ENCODE measurements around the gene GLRX.
"Not testable (repeated sequence)": the region's sequence is repeated elsewhere in the genome, so short reads cannot be mapped to it uniquely, and the experiment has no call there.

Gene GLRX

DNA sequence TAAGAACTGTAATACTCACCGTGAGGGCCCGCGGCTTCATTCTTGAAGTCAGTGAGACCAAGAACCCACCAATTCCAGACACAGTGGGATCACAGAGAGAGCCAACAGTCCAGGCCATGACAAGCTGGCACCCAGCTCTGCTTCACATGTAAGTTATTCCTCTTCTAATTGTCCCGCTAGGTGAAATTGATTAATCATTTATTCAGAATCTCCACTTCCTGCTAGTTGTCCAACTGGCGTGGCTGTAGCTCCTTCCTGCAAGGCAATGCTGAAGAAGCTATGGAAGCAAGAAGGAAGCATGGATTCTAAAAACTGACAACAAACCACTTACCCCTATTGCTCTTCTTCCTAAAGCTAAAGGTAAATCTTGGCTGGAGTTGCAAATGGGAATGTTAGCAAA, 30.0 kb upstream of the GLRX start:
- DNase-seq (ENCODE audit: low spot score) = no peak

- DNase-seq (ENCODE audit: low spot score) = not testable (repeated sequence)
Observed at GRCh38 chr5:95851141-95851540, 28.6 kb upstream of the GLRX start.

DNA sequence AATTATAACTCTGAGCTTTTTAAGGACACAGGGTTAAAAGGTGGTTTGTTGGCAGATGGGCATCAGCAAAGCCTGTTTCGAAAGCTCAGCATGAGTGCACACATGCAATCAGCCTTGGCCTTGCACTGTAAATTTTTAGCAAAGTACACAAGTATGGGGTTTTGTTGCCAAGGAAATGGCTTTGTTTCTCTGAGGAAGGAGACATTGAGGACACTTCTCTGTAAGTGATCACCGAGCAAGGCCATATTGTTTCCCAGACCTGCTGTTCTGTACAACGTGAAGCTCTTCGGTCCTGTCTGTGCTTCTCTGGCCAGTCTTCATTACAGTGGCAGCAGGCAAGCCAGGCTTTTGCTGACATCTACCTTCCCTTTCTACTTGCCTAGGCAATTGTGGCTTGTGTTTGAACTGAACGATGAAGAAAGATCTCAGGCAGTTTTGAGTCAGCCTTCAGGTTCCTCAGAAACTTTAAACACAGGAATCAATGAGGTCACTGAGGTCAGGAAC, 27.9 kb upstream of the GLRX start:
- DNase-seq (ENCODE audit: low spot score) = no peak

DNA sequence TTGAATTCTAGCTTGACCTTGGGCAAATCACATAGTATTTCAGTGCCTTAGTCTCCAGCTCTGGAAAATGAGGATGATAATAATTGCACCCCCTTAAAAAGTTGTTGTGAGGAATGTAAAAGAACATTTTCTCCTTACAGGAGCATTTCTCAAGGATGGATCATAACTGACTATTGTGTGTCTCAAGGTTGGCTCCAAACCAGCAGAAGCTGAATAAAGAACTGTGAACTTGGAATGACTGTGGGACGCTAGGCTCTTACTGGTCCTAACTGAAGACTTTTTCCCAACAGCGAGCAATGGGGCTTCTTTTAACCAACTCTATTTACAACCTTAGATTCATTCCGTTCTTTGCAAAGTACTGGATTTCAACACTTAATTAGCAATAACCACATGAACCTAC, 26.2 kb upstream of the GLRX start:
- DNase-seq (ENCODE audit: low spot score) = no peak

GRCh38 chr5:95847261-95847592, 24.7 kb upstream of the GLRX start:
- no peak for DNase-seq (ENCODE audit: low spot score)

DNA sequence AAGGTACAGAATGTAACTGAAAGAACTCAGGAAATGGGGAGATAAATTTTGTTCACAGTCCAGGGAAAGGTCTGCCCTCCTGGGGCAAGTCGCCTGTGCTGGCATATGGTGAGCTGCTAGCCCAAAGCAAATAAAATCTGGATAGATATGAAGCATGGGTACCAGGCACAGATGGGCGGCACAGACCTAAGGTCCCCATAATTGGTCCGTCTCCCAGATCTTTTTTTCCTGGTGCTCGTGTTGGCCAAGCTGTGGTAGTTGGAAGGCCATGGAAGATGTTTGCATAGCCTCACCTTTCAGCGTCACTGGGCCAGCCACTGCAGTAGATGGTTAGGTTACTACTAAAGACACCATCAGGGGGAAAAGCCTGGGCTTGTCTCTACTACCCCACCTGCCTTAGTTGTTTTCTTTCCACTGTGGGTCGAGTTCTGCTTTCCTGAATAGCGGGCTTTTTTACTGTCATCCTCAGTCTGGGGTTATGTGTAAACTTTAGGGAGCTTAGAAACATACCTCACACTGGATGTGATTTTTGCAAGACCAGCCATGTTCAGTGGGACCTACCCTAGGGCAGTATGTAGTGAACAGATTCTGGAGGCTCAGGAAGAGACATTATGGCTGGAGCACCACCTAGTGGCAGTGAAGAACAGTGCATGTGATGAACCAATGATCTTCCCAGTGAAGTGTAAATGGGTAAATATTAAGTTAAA, 24.2 kb upstream of the GLRX start:
- DNase-seq (ENCODE audit: low spot score) = peak; percentile 78

GRCh38 chr5:95845391-95845790, 22.9 kb upstream of the GLRX start:
- no peak for DNase-seq (ENCODE audit: low spot score)

- DNase-seq (ENCODE audit: low spot score) = no peak
Observed at GRCh38 chr5:95843733-95844223, 21.3 kb upstream of the GLRX start.

GRCh38 chr5:95842854-95843544, 20.5 kb upstream of the GLRX start:
- no peak for DNase-seq (ENCODE audit: low spot score)

GRCh38 chr5:95841914-95842812, 19.6 kb upstream of the GLRX start:
- DNase-seq (ENCODE audit: low spot score) = no peak

GRCh38 chr5:95840956-95841705, 18.6 kb upstream of the GLRX start:
- no peak for DNase-seq (ENCODE audit: low spot score)

- DNase-seq (ENCODE audit: low spot score) = no peak
Observed at GRCh38 chr5:95839658-95840057, 17.1 kb upstream of the GLRX start.

DNA sequence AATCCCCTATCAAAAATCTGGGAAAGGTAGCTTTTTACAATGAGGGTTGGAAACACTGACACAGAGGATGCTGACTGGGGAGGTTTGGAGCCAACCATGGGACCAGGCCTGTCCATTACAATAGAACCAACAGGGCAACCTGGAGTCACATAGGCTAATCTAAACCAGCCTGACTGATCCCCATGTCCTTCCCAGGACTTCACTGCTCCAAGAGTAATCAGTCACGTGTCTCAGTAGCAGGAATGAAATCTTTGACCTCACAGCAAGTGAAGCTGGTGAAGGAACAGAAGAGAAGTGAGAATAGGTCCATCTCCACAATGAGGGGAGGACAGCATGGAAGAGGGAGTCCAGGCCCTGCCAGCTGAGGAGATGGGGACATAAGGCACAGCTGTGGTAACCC, 16.0 kb upstream of the GLRX start:
- no peak for DNase-seq (ENCODE audit: low spot score)

DNA sequence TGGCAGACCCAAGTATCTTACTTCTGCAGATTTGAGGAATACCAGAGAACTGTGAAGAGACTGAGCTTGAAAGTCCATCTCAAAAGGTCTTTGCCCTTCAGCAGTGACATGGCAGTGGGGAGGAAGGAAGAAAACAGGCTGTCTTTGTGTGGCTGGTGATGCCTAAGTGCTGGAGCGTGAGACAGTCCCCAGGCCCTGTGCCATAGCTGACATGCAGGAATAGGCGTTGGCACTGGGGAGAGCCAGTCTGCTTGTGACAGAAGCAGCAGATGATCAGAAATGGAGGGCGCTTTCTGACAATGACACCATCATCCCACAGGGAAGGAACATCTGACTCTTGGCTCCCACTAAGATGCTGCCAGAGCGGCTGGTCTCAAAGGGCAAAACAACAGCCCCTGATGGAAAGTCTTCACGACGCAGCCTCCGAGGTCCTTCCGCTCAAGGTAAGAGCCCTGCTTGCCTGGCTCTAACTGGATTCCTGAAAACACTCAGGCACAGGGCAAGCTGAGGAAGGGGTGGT, 15.5 kb upstream of the GLRX start:
- DNase-seq (ENCODE audit: low spot score) = no peak

GRCh38 chr5:95837492-95837891, 15.0 kb upstream of the GLRX start:
- no peak for DNase-seq (ENCODE audit: low spot score)

GRCh38 chr5:95836971-95837370, 14.4 kb upstream of the GLRX start:
- not testable (repeated sequence) for DNase-seq (ENCODE audit: low spot score)

- no peak for DNase-seq (ENCODE audit: low spot score)
Observed at GRCh38 chr5:95836544-95836943, 14.0 kb upstream of the GLRX start.

- DNase-seq (ENCODE audit: low spot score) = no peak
Observed at GRCh38 chr5:95835682-95836385, 13.3 kb upstream of the GLRX start.

- no peak for DNase-seq (ENCODE audit: low spot score)
Observed at GRCh38 chr5:95832664-95833063, 10.1 kb upstream of the GLRX start.

DNA sequence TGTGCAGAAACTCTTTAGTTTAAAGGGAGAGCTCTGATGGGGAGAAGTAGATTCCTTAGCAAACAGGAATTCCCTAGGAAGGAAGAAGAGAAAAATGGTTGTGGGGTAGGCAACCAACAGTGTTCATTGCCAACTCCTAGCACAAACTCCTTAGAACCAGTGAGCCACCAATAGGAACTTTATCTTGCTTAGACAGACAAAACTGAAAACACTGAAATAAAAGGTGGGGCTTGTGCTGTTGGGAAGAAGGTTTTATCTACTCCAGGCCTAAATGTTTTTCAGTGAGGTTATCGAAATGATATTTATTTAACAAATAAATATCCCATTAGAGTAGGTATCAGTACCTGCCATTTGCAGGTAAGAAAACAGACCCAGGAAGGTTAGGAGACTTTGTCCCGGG, 7.7 kb upstream of the GLRX start:
- no peak for DNase-seq (ENCODE audit: low spot score)

DNA sequence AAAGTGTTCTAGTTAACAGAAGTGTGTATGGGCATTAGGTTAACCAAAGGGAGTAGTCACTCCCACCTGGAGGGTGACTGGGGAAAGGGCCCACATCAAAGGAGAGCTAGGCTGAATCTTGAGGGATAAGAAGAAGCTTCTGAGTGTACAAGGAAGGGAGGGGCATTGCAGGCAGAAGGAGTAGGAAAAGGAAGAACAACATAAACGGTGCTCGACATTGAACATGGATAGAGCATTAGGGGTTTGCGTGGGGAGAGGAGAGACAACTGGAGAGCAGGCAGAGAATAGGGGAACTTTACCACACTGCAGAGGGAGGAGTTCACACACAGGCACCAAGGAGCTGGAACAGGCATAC, 5.3 kb upstream of the GLRX start:
- DNase-seq (ENCODE audit: low spot score) = no peak

All from putamen (tissue), 1 donor.